AG09309 (cell line): ENCODE results near the gene EPHA1.
"Not testable (repeated sequence)": the region's sequence is repeated elsewhere in the genome, so short reads cannot be mapped to it uniquely, and the experiment has no call there.

Source experiments
- DNase-seq: peaks from one replicate; pipeline ENCODE4 v3.0.0-alpha.2; 2010; ENCODE audit warnings: low read depth
- H3K4me3 ChIP-seq: 2 replicates; pipeline ENCODE4 v1.5.1; 2011; ENCODE audit warnings: mild to moderate bottlenecking, low read depth, low read length, moderate library complexity; ENCODE audit not compliant: control insufficient read depth
- CTCF ChIP-seq: IDR thresholded peaks from 2 replicates; pipeline ENCODE4 v1.5.1; 2011; ENCODE audit warnings: mild to moderate bottlenecking, low read depth, low read length, inconsistent platforms; ENCODE audit not compliant: insufficient read depth, control insufficient read depth; ENCODE audit errors: missing control alignments

EPHA1 gene

GRCh38 chr7:143419880-143420279, 11.2 kb upstream of the EPHA1 start:
- DNase-seq: no peak
- no peak overlapping the region for H3K4me3 ChIP-seq
- TF ChIP-seq CTCF: no peak

GRCh38 chr7:143418681-143419458, 10.2 kb upstream of the EPHA1 start:
- no peak overlapping the region for H3K4me3 ChIP-seq
- no peak for TF ChIP-seq CTCF
- DNase-seq: no peak

GRCh38 chr7:143417734-143418383, 9.2 kb upstream of the EPHA1 start:
- TF ChIP-seq CTCF: no peak
- no peak overlapping the region for H3K4me3 ChIP-seq
- no peak for DNase-seq

GRCh38 chr7:143416565-143417149, 8.0 kb upstream of the EPHA1 start:
- no peak for DNase-seq
- peak; percentile 70 for TF ChIP-seq CTCF
- no peak overlapping the region for H3K4me3 ChIP-seq

GRCh38 chr7:143415742-143416397, 7.2 kb upstream of the EPHA1 start:
- no peak overlapping the region for H3K4me3 ChIP-seq
- no peak for DNase-seq
- no peak for TF ChIP-seq CTCF

- H3K4me3 ChIP-seq, DNase-seq: not testable (repeated sequence)
These were observed 6.6 kb upstream of the EPHA1 start for GRCh38 chr7:143415209-143415608.
